T-helper 1 cell treated with Interleukin-12 subunit alpha and Interleukin-12 subunit beta and Interleukin-4 antibody, amounts not matched to agents 30 μg/mL and 1 μg/mL, for 36 hours (primary cell): ENCODE data around the gene PIH1D1.
A peak's percentile ranks its signal among the peaks of the same experiment; 100 is the strongest.
"Not testable (repeated sequence)": the region's sequence is repeated elsewhere in the genome, so short reads cannot be mapped to it uniquely, and the experiment has no call there.

Source experiments
- H3K27ac Mint-ChIP-seq: one replicate; pipeline ENCODE4 v1.8.0; 2021; ENCODE audit warnings: mild to moderate bottlenecking, mixed read lengths
- H3K27me3 Mint-ChIP-seq: one replicate; pipeline ENCODE4 v1.8.0; 2021; ENCODE audit warnings: low read depth, mixed read lengths
- H3K36me3 Mint-ChIP-seq: one replicate; pipeline ENCODE4 v1.8.0; 2021; ENCODE audit warnings: low read depth, mixed read lengths
- H3K4me1 Mint-ChIP-seq: one replicate; pipeline ENCODE4 v1.8.0; 2021; ENCODE audit warnings: low read depth, mixed read lengths
- H3K4me3 Mint-ChIP-seq: one replicate; pipeline ENCODE4 v1.8.0; 2021; ENCODE audit warnings: mild to moderate bottlenecking, moderate library complexity, mixed read lengths
- H3K9me3 Mint-ChIP-seq: one replicate; pipeline ENCODE4 v1.8.0; 2021; ENCODE audit warnings: mixed read lengths

Gene PIH1D1

GRCh38 chr19:49470615-49470978, 19.0 kb upstream of the PIH1D1 start:
- Mint-ChIP-seq H3K4me3 (peak overlapping the region; percentile 48), H3K36me3 (peaks cover 7% of the 10 kb centered on the region), H3K9me3 (no peaks in the 10 kb centered on the region), H3K27ac (peak overlapping the region; percentile 100), H3K4me1 (peaks cover 38% of the 10 kb centered on the region), H3K27me3 (no peaks in the 10 kb centered on the region)

DNA sequence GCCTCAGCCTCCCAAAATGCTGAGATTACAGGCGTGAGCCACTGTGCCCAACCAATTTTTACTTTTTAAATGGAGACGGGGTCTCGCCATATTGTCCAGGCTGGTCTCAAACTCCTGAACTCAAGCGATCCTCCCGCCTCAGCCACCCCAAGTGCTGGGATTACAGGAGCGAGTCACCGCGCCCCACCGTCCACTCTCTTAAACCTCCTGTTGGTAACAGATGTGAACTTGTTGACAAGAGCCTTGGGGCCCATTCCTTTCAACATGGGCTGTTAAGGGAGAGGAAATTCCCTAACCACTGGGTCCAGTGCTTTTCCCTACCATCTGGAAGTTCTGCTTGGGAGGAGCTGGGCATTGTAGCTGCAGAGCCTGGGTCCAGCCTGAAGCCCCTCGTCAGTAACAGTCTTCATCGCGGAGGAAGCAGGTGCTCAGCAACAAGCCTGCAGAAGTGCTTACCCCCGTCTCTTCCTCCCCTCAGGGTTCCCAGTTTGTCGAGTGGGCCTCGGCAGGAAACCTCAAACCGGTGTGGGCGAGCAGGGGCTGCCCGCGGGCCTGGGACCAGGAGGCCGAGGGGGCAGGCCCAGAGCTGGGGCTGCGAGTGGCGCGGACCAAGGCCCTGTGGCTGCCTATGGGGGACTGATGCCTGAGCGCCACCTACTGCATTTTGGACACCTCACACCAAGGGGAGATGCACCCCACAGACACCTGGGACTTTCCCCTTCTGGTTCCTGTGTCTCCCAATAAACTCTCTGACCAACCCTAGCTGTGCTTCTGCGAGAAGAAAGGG, 18.4 kb upstream of the PIH1D1 start:
- peak overlapping the region; percentile 100 for H3K27ac Mint-ChIP-seq
- no peaks in the 10 kb centered on the region for H3K9me3 Mint-ChIP-seq
- no peaks in the 10 kb centered on the region for H3K27me3 Mint-ChIP-seq
- peak overlapping the region; percentile 48 for H3K4me3 Mint-ChIP-seq
- H3K36me3 Mint-ChIP-seq = peaks cover 3% of the 10 kb centered on the region
- peaks cover 37% of the 10 kb centered on the region for H3K4me1 Mint-ChIP-seq

DNA sequence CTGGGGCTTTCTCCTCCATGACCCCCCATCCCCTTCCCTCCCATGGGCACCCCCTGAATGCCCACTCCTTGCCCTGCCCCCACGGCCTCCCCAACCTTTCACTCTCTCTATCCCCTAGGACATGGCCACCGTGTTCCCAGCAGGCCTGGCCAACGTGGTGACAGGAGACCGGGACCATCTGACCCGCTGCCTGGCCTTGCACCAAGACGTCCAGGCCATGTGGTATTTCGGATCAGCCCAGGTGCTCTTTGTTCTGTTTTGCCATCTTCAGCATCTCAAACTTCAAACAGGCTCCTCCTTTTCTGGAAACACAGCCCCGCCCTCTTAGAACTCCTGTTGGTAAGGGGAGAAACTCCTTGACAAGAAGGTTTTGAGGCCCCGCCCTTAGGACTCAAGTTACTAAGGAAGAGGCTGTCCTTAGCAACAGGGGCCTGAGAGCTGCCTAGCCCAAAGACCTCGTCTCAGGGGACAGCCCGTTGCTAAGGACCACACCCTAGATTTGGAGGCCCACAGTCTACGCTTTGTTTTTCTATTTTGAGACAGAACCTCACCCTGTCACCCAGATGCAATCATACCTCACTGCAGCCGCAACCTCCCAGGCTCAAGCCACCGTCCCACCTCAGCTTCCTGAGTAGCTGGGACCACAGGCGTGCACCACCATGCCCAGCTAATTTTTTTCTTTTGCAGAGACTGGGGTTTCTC, 17.3 kb upstream of the PIH1D1 start:
- Mint-ChIP-seq H3K36me3 (peaks cover 5% of the 10 kb centered on the region), H3K4me3 (peak overlapping the region; percentile 86), H3K27ac (peak overlapping the region; percentile 100), H3K9me3 (no peaks in the 10 kb centered on the region), H3K27me3 (no peaks in the 10 kb centered on the region), H3K4me1 (peaks cover 36% of the 10 kb centered on the region)

GRCh38 chr19:49468199-49468598, 16.6 kb upstream of the PIH1D1 start:
- peaks cover 30% of the 10 kb centered on the region for H3K4me1 Mint-ChIP-seq
- H3K36me3 Mint-ChIP-seq = peaks cover 5% of the 10 kb centered on the region
- H3K9me3 Mint-ChIP-seq = no peaks in the 10 kb centered on the region
- H3K27me3 Mint-ChIP-seq = no peaks in the 10 kb centered on the region
- H3K27ac Mint-ChIP-seq = peak overlapping the region; percentile 100
- H3K4me3 Mint-ChIP-seq = peak overlapping the region; percentile 15

DNA sequence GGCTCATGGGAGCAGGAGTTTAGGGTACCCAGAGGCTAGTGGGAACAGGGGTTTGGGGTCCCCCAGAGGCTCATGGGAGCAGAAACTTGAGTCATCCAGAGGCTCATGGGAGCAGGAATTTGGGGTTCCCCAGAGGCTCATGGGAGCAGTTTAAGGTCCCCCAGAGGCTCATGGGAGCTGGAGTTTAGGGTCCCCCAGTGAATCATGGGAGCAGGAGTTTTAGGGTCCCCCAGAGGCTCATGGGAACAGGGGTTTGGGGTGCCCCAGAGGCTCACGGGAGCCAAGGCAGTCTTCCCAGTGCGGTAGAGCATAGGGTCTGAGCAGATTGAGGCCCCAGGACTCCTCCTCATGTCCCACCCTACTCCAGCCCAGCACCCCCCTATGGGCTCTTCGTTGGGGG, 13.8 kb upstream of the PIH1D1 start:
- peaks cover 7% of the 10 kb centered on the region for H3K36me3 Mint-ChIP-seq
- H3K4me1 Mint-ChIP-seq = peaks cover 15% of the 10 kb centered on the region
- no peak overlapping the region for H3K4me3 Mint-ChIP-seq
- H3K9me3 Mint-ChIP-seq = no peaks in the 10 kb centered on the region
- no peaks in the 10 kb centered on the region for H3K27me3 Mint-ChIP-seq
- H3K27ac Mint-ChIP-seq = peak overlapping the region; percentile 31

DNA sequence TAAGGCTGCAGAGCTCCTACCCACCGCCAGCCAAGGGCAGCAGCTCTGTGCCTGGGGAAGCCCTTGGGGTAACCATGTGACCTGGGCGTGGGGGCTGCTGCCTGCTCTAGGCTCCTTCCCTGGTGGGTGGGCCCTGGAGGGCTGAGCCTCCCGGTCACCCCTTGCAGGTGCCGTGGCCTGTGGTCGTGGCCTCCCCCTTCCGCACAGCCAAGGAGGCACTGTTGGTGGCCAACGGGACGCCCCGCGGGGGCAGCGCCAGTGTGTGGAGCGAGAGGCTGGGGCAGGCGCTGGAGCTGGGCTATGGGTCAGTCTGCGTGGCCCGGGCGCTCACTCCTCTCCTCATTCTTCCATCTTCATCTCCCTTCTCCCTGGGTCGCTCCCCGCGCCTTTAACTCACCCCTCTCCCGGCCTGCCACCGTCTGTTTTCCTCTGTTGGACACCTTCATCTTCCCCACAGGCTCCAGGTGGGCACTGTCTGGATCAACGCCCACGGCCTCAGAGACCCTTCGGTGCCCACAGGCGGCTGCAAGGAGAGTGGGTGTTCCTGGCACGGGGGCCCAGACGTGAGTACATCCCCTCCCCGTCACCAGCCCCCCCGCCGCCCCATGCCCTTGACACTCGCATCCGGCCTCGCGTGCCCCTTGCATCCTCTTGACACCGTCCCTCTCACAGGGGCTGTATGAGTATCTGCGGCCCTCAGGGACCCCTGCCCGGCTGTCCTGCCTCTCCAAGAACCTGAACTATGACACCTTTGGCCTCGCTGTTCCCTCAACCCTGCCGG, 12.5 kb upstream of the PIH1D1 start:
- no peaks in the 10 kb centered on the region for H3K27me3 Mint-ChIP-seq

GRCh38 chr19:49462492-49462891, 10.9 kb upstream of the PIH1D1 start:
- Mint-ChIP-seq H3K36me3 (peaks cover 6% of the 10 kb centered on the region), H3K4me1 (no peaks in the 10 kb centered on the region), H3K4me3 (no peak overlapping the region), H3K9me3 (no peaks in the 10 kb centered on the region), H3K27me3 (no peaks in the 10 kb centered on the region), H3K27ac (no peak overlapping the region)

More for the DNA sequence above, 12.5 kb upstream of the PIH1D1 start:
- Mint-ChIP-seq H3K27ac (peak overlapping the region; percentile 52), H3K9me3 (no peaks in the 10 kb centered on the region), H3K36me3 (peaks cover 9% of the 10 kb centered on the region), H3K4me1 (peaks cover 5% of the 10 kb centered on the region), H3K4me3 (no peak overlapping the region)

- Mint-ChIP-seq H3K4me1 (peaks cover 2% of the 10 kb centered on the region), H3K4me3 (no peak overlapping the region), H3K27ac (no peak overlapping the region), H3K36me3 (peaks cover 9% of the 10 kb centered on the region), H3K27me3 (no peaks in the 10 kb centered on the region), H3K9me3 (no peaks in the 10 kb centered on the region)
Observed at GRCh38 chr19:49461656-49462055, 10.0 kb upstream of the PIH1D1 start.

DNA sequence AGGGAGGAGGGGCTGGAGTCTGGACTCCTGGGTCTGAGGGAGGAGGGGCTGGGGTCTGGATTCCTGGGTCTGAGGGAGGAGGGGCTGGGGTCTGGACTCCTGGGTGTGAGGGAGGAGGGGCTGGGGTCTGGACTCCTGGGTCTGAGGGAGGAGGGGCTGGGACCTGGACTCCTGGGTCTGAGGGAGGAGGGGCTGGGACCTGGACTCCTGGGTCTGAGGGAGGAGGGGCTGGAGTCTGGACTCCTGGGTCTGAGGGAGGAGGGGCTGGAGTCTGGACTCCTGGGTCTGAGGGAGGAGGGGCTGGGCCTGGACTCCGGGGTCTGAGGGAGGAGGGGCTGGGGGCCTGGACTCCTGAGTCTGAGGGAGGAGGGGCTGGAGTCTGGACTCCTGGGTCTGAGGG, 9.5 kb upstream of the PIH1D1 start:
- not testable (repeated sequence) for H3K9me3 Mint-ChIP-seq, H3K27me3 Mint-ChIP-seq, H3K4me1 Mint-ChIP-seq, H3K27ac Mint-ChIP-seq, H3K4me3 Mint-ChIP-seq, H3K36me3 Mint-ChIP-seq

DNA sequence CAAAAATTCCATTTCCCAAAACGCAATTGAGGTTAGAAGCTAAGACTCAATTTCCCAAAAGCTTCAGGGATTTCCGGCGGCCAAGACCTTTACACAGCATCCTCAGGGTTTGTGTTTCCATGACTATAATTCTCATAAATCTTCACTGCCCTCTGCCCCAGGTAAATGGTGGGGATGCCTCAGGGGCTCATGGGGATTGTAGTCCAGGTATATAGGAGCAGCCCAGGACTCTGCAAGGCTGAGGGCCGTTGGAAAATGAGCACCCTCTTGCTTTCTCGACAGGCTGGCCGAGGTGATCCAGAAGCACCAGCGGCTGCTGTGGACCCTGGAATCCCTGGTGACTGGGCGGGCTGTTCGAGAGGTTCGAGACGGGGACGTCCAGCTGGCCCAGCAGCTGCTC, 7.8 kb upstream of the PIH1D1 start:
- no peaks in the 10 kb centered on the region for H3K9me3 Mint-ChIP-seq
- no peak overlapping the region for H3K4me3 Mint-ChIP-seq
- H3K36me3 Mint-ChIP-seq = peaks cover 9% of the 10 kb centered on the region
- peaks cover 6% of the 10 kb centered on the region for H3K4me1 Mint-ChIP-seq
- H3K27me3 Mint-ChIP-seq = no peaks in the 10 kb centered on the region
- H3K27ac Mint-ChIP-seq = no peak overlapping the region

DNA sequence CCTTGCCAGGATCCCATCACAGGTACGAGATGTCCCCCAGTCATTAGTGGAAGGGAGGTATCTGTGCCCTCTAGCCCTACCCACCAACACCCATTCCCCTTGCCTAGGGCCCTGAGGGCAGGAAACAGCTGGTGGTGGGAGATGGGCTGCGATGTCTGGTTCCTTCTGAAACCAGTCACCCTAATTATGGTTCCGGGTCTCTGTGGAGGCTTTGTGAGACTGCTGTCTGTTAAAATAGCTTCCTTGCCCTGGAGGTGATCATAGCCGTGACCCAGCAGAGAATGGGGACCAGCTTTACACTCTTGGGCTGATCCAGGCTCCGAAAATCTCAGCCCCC, 6.9 kb upstream of the PIH1D1 start:
- no peaks in the 10 kb centered on the region for H3K9me3 Mint-ChIP-seq
- no peak overlapping the region for H3K4me3 Mint-ChIP-seq
- H3K36me3 Mint-ChIP-seq = peaks cover 9% of the 10 kb centered on the region
- no peaks in the 10 kb centered on the region for H3K27me3 Mint-ChIP-seq
- H3K27ac Mint-ChIP-seq = no peak overlapping the region
- H3K4me1 Mint-ChIP-seq = peaks cover 10% of the 10 kb centered on the region

GRCh38 chr19:49456326-49456725, 4.7 kb upstream of the PIH1D1 start:
- Mint-ChIP-seq H3K36me3 (peaks cover 11% of the 10 kb centered on the region), H3K27ac (peak overlapping the region; percentile 68), H3K4me3 (no peak overlapping the region), H3K9me3 (no peaks in the 10 kb centered on the region), H3K27me3 (no peaks in the 10 kb centered on the region), H3K4me1 (peaks cover 23% of the 10 kb centered on the region)

DNA sequence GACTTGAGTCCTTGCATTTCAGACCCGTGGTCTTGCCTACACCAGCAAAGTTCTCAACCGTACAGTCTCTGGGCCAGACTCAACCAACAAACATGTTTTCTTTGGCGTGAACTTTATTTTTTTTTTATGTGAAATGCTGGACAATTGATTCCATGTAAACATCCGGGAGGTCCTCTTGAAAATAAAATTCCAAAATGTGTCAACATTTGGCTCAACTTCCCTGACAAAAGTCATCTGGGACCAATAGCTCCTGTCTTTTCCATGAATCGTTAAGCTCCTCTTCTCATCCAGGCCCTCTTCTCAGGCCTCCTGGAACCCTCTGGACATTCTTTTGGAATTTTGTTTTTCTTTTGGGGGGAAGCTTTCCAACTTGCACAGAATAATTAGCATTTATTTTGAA, 4.2 kb upstream of the PIH1D1 start:
- H3K27me3 Mint-ChIP-seq = no peaks in the 10 kb centered on the region
- H3K36me3 Mint-ChIP-seq = peaks cover 12% of the 10 kb centered on the region
- peak overlapping the region; percentile 68 for H3K27ac Mint-ChIP-seq
- no peaks in the 10 kb centered on the region for H3K9me3 Mint-ChIP-seq
- H3K4me3 Mint-ChIP-seq = no peak overlapping the region
- H3K4me1 Mint-ChIP-seq = peaks cover 23% of the 10 kb centered on the region

DNA sequence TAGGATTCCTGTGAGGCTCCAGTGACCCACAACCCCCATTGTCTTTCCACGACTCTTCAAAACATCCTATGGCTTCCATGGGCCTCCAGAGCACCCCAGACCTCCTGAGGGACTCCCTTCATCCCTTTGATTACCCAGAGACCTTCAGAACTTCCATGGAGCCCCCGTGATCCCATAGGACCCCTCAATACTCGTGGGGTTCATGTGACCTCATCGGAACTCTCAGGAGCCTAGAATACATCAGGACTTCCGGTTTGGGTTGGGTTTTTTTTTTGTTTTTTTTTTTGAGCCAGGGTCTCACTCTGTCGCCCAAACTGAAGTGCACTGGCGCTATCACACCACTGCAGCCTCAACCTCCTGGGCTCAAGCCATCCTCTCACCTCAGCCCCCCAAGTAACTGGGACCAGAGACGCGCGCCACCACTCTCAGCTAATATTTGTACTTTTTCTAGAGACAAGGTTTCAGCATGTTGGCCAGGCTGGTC, 2.2 kb upstream of the PIH1D1 start:
- peak overlapping the region; percentile 97 for H3K4me3 Mint-ChIP-seq
- H3K36me3 Mint-ChIP-seq = peaks cover 25% of the 10 kb centered on the region
- H3K27ac Mint-ChIP-seq = peak overlapping the region; percentile 100
- no peaks in the 10 kb centered on the region for H3K27me3 Mint-ChIP-seq
- no peaks in the 10 kb centered on the region for H3K9me3 Mint-ChIP-seq
- peaks cover 32% of the 10 kb centered on the region for H3K4me1 Mint-ChIP-seq
